ENCODE results near the gene UBE4A. TPM values are rescaled to one million over a fixed set of nuclear protein-coding genes. Genes with fewer than 3 reads are reported as not detected.

Gene UBE4A
- polyA plus RNA-seq, 1 donor (not counting 4 experiments of a cell fraction or from before 2014, with no cell fraction given), result 19.5 TPM

DNA sequence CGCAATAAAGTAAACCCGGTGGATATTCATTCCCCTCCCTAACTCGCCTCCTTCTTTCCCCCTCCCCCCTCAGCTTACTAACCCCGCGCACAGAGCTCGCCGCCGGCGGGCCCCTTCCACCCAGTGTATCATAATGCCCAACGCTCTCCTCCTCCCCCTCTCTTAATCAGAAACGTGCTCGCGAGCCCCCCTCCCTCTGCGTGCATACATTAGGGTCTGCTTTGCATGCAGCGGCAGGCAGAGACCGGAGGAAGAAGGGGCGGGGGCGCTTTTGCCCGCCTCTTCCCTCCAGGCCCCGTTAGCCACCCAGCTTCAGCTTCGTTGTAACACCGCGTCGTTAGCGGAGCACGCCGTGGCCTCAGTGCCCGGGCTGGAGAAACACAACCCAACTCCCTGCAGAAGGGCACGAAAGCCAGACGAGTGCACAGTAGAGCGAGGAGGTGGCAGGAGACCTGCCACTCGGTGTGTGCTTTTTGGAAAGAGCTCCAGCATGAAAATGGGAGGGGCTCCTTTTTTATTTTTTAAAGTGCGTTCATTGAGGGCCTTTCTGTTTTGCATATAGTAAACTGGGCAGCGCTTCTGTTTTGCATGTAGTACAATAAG is 76.0 kb downstream of the UBE4A start:
- Histone ChIP-seq H3K27ac (ENCODE audit: control insufficient read depth, insufficient read depth, low read length) (peak overlapping the region; percentile 69), H3K36me3 (ENCODE audit: control insufficient read depth in 2 of 2, extremely low read depth in 1 of 2, insufficient read depth in 2 of 2, low read length in 2 of 2) (no peaks in the 10 kb centered on the region), H3K4me1 (ENCODE audit: control insufficient read depth, extremely low read depth, insufficient read depth, low read length) (peaks cover 20% of the 10 kb centered on the region), H3K27me3 (ENCODE audit: control insufficient read depth, extremely low read depth, insufficient read depth, low read length) (no peaks in the 10 kb centered on the region), H3K4me3 (ENCODE audit: control insufficient read depth in 2 of 3, extremely low read depth in 1 of 3, insufficient read depth in 2 of 3, low read depth in 1 of 3, low read length in 3 of 3) (peak overlapping the region; percentile 72 to 94 (median 89)), H3K9ac (ENCODE audit: control insufficient read depth, extremely low read depth, insufficient read depth, low read length) (peak overlapping the region; percentile 61), H3K79me2 (ENCODE audit: control insufficient read depth, insufficient read depth, low read length) (peaks cover 38% of the 10 kb centered on the region), H4K20me1 (ENCODE audit: control insufficient read depth, extremely low read depth, insufficient read depth, low read length) (peaks cover 10% of the 10 kb centered on the region), H3K9me1 (ENCODE audit: control insufficient read depth, extremely low read depth, insufficient read depth, low read length) (no peaks in the 10 kb centered on the region), H2AFZ (ENCODE audit: control insufficient read depth, low read length) (peak overlapping the region; percentile 92), H3K9me3 (ENCODE audit: control insufficient read depth, low read depth, low read length) (no peaks in the 10 kb centered on the region), H3K4me2 (ENCODE audit: control insufficient read depth, extremely low read depth, insufficient read depth, low read depth, low read length) (peak overlapping the region; percentile 95)
- TF ChIP-seq, protein P1, sequence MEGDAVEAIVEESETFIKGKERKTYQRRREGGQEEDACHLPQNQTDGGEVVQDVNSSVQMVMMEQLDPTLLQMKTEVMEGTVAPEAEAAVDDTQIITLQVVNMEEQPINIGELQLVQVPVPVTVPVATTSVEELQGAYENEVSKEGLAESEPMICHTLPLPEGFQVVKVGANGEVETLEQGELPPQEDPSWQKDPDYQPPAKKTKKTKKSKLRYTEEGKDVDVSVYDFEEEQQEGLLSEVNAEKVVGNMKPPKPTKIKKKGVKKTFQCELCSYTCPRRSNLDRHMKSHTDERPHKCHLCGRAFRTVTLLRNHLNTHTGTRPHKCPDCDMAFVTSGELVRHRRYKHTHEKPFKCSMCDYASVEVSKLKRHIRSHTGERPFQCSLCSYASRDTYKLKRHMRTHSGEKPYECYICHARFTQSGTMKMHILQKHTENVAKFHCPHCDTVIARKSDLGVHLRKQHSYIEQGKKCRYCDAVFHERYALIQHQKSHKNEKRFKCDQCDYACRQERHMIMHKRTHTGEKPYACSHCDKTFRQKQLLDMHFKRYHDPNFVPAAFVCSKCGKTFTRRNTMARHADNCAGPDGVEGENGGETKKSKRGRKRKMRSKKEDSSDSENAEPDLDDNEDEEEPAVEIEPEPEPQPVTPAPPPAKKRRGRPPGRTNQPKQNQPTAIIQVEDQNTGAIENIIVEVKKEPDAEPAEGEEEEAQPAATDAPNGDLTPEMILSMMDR (optimal IDR thresholded peaks at IDR 0.05 in 1 of 3, IDR thresholded peaks at IDR 0.05 in 1 of 3, conservative IDR thresholded peaks at IDR 0.05 in 1 of 3; ENCODE audit: extremely low read depth in 1 of 3, insufficient read depth in 2 of 3, low read length in 3 of 3), result no peak
- TF ChIP-seq EZH2 (IDR thresholded peaks at IDR 0.05; ENCODE audit: low read length), result no peak
- FAIRE-seq (no peak), DNase-seq (ENCODE audit: low read depth, low spot score) (no peak)
- dilution Hi-C loops (cut with MboI; ENCODE audit: extremely low pct_ligation_motif_present, low sequenced_read_pairs), result no loop called here

DNA sequence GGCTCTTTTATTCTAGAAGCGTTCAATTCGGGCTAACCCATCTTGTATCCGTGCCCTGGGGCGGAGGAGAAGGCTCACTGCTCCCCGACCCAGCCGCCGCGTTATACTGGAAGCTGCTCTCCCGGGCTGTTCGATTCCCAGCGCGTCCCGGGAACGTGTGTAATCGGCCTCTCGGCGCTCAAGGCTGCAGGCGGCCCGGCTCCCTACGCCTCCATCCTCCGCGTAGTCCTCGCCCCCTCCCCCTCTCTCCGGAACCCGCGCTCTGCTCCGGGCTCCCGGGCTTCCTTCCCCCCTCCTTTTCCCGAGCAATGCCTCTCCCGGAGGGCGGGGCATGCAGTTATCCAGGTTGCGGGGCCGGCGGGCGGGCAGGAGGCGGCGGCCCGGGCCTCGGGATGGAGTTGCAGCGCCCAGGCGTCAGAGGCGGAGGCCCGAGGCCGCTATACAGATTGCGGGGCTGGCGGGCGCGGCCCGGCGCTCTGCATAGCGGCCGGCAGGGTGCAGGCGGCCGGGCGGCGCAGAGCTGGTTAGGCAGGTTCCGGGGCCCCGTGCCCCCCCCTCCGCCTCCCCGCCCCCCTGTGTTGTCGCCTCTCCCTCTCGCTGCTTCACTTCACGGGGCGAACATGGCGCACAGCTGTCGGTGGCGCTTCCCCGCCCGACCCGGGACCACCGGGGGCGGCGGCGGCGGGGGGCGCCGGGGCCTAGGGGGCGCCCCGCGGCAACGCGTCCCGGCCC is 76.7 kb downstream of the UBE4A start, which contains the start of gene KMT2A:
Gene KMT2A, plus strand, starts transcription at position 600 of the 732 bp plus-strand sequence. Its CDS starts 21 bp downstream, at position 621.
- peaks cover 45% of the 10 kb centered on the region for H3K79me2 ChIP-seq (ENCODE audit: control insufficient read depth, insufficient read depth, low read length)
- DNase-seq (ENCODE audit: low read depth, low spot score) (peak; percentile 50), FAIRE-seq (no peak)
- peak within 1 kb of the TSS; percentile 87 to 94 (median 89) for H3K4me3 ChIP-seq (ENCODE audit: control insufficient read depth in 2 of 3, extremely low read depth in 1 of 3, insufficient read depth in 2 of 3, low read depth in 1 of 3, low read length in 3 of 3)
- H4K20me1 ChIP-seq (ENCODE audit: control insufficient read depth, extremely low read depth, insufficient read depth, low read length), result peaks cover 10% of the 10 kb centered on the region
- H3K36me3 ChIP-seq (ENCODE audit: control insufficient read depth in 2 of 2, extremely low read depth in 1 of 2, insufficient read depth in 2 of 2, low read length in 2 of 2), result no peaks in the 10 kb centered on the region
- H3K9me3 ChIP-seq (ENCODE audit: control insufficient read depth, low read depth, low read length), result no peaks in the 10 kb centered on the region
- TF ChIP-seq, protein P1 (optimal IDR thresholded peaks at IDR 0.05 in 1 of 3, IDR thresholded peaks at IDR 0.05 in 1 of 3, conservative IDR thresholded peaks at IDR 0.05 in 1 of 3; ENCODE audit: extremely low read depth in 1 of 3, insufficient read depth in 2 of 3, low read length in 3 of 3), result no peak
- TF ChIP-seq EZH2 (IDR thresholded peaks at IDR 0.05; ENCODE audit: low read length), result no peak
- peak within 1 kb of the TSS; percentile 95 for H3K4me2 ChIP-seq (ENCODE audit: control insufficient read depth, extremely low read depth, insufficient read depth, low read depth, low read length)
- dilution Hi-C loops (cut with MboI; ENCODE audit: extremely low pct_ligation_motif_present, low sequenced_read_pairs), result no loop called here
- peak within 1 kb of the TSS; percentile 81 for H3K9ac ChIP-seq (ENCODE audit: control insufficient read depth, extremely low read depth, insufficient read depth, low read length)
- no peaks in the 10 kb centered on the region for H3K9me1 ChIP-seq (ENCODE audit: control insufficient read depth, extremely low read depth, insufficient read depth, low read length)
- H3K4me1 ChIP-seq (ENCODE audit: control insufficient read depth, extremely low read depth, insufficient read depth, low read length), result peaks cover 20% of the 10 kb centered on the region
- H3K27ac ChIP-seq (ENCODE audit: control insufficient read depth, insufficient read depth, low read length), result peak within 1 kb of the TSS; percentile 69
- peak within 1 kb of the TSS; percentile 92 for H2AFZ ChIP-seq (ENCODE audit: control insufficient read depth, low read length)
- H3K27me3 ChIP-seq (ENCODE audit: control insufficient read depth, extremely low read depth, insufficient read depth, low read length), result no peaks in the 10 kb centered on the region

Data from keratinocyte (primary cell).